ENCODE data around the gene ZSCAN18.

ZSCAN18 gene

GRCh38 chr19:58086825-58087710 lies 11.0 kb downstream of the ZSCAN18 start:
- no peak overlapping the region for H3K4me3 ChIP-seq (ENCODE audit: low read length)
- TF ChIP-seq, protein P1, sequence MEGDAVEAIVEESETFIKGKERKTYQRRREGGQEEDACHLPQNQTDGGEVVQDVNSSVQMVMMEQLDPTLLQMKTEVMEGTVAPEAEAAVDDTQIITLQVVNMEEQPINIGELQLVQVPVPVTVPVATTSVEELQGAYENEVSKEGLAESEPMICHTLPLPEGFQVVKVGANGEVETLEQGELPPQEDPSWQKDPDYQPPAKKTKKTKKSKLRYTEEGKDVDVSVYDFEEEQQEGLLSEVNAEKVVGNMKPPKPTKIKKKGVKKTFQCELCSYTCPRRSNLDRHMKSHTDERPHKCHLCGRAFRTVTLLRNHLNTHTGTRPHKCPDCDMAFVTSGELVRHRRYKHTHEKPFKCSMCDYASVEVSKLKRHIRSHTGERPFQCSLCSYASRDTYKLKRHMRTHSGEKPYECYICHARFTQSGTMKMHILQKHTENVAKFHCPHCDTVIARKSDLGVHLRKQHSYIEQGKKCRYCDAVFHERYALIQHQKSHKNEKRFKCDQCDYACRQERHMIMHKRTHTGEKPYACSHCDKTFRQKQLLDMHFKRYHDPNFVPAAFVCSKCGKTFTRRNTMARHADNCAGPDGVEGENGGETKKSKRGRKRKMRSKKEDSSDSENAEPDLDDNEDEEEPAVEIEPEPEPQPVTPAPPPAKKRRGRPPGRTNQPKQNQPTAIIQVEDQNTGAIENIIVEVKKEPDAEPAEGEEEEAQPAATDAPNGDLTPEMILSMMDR (IDR thresholded peaks at IDR 0.05; ENCODE audit: insufficient read depth, low read depth, low read length, missing control alignments): no peak
- no peak for DNase-seq (ENCODE audit: low read depth)

DNA sequence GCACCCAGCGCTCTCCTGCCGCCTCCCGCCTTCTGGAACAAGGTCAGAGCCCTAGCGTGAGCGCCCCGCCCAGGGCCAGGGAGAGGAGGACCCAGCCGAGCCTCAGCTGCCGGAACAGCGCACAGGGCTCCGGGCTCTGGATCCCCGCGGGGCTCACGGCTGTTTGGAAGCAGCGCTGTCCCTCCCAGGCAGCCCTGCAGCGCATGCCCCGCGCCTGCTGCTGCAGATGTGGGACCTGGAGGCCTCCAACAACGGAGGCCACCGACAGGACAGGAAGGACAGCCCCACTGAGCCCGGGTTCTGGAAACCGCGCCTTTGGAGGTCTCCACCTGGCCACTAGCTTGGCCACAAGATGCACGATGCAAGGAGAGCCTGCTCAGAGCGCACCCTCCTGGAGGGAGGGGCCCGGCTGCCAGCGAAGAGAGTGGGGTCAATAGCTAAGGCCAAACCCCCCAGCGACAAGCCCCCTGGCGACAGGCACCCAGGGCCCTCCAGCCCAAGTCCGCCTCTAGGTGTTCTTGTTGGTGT lies 12.6 kb downstream of the ZSCAN18 start:
- H3K4me3 ChIP-seq (ENCODE audit: low read length): no peak overlapping the region
- TF ChIP-seq, protein P1 (IDR thresholded peaks at IDR 0.05; ENCODE audit: insufficient read depth, low read depth, low read length, missing control alignments): no peak
- no peak for DNase-seq (ENCODE audit: low read depth)

DNA sequence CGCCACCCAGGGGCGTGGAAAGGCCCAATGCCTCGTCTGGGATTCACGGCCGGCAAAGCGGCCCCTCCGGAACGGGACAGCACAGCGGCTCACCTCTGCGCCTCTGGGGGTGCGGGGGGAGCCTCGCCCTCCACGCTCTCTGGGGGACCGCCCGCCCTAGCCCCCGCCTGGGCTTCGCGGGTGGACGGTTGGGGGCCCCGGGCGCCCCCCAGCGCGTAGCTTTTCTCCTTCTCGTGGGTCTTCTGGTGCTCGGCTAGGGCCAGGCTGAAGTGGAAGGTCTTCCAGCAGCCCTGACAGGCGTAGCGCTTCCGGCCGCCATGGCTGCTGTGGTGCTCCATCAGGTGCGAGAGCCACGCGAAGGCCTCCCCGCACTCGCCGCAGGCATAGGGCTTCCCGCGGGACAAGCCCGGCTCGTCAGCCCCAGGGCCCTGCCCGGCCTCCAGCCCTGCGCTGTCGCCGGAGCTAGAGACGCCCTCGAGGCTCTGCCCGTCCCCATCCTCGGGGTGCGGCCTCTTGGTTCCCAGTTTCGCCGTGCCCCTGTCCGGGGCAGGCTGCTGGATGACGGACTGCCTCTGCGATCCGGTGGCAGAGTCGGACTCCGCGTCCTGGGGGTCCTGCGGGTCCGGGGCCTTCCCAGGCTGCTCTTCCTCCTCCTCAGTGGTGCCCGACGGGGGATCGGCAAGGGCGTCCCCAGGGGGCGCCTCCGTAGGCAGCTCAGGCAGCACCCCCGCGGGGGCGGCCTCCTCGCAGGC lies 13.3 kb downstream of the ZSCAN18 start:
- TF ChIP-seq, protein P1 (IDR thresholded peaks at IDR 0.05; ENCODE audit: insufficient read depth, low read depth, low read length, missing control alignments): no peak
- H3K4me3 ChIP-seq (ENCODE audit: low read length): no peak overlapping the region
- no peak for DNase-seq (ENCODE audit: low read depth)

GRCh38 chr19:58083021-58083420 lies 15.0 kb downstream of the ZSCAN18 start:
- no peak for DNase-seq (ENCODE audit: low read depth)
- no peak overlapping the region for H3K4me3 ChIP-seq (ENCODE audit: low read length)
- TF ChIP-seq, protein P1 (IDR thresholded peaks at IDR 0.05; ENCODE audit: insufficient read depth, low read depth, low read length, missing control alignments): no peak

DNA sequence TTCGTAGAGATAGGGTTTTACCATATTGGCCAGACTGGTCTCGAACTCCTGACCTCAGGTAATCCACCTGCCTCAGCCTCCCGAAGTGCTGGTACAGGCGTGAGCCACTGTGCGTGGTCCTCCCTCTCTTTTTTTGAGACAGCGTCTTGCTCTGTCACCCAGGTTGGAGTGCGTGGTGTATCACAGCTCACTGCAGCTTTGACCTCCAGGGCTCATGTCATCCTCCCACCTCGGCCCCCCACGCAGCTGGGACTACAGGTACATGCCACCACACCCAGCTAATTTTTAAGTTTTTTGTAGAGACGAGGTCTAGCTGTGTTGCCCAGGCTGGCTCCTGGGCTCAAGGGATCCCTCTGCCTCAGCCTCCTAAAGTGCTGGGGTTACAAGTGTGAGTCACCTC lies 18.2 kb downstream of the ZSCAN18 start:
- no peak overlapping the region for H3K4me3 ChIP-seq (ENCODE audit: low read length)
- TF ChIP-seq, protein P1 (IDR thresholded peaks at IDR 0.05; ENCODE audit: insufficient read depth, low read depth, low read length, missing control alignments): no peak
- no peak for DNase-seq (ENCODE audit: low read depth)

DNA sequence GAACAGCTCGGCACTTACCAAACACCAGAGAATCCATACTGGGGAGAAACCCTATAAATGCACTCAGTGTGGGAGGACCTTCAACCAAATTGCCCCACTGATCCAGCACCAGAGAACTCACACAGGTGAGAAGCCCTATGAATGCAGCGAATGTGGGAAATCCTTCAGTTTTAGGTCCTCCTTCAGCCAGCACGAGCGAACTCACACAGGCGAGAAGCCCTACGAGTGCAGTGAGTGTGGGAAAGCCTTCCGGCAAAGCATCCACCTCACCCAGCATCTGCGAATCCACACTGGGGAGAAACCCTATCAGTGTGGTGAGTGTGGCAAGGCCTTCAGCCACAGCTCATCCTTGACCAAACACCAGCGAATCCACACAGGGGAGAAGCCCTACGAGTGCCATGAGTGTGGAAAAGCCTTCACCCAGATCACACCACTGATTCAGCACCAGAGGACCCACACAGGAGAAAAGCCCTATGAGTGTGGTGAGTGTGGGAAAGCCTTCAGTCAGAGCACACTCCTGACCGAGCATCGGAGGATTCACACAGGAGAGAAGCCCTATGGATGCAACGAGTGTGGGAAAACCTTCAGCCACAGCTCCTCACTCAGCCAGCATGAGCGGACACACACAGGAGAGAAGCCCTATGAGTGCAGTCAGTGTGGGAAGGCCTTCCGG lies 30.7 kb downstream of the ZSCAN18 start:
- TF ChIP-seq, protein P1 (IDR thresholded peaks at IDR 0.05; ENCODE audit: insufficient read depth, low read depth, low read length, missing control alignments): no peak
- no peak overlapping the region for H3K4me3 ChIP-seq (ENCODE audit: low read length)
- DNase-seq (ENCODE audit: low read depth): no peak

Measured in epithelial cell of esophagus (primary cell).